GM19239 (cell line): ENCODE measurements around the gene UBXN1.
"Not testable (repeated sequence)": the region's sequence is repeated elsewhere in the genome, so short reads cannot be mapped to it uniquely, and the experiment has no call there.

Source experiments
- DNase-seq: peaks from one replicate; pipeline ENCODE4 v3.0.0; 2011; ENCODE audit warnings: low spot score; ENCODE audit not compliant: insufficient read length
- FAIRE-seq: peaks from 2 replicates; lab custom pipeline; 2011; peaks lifted over from hg19 to GRCh38; lab: Jason Lieb, UNC

The UBXN1 gene

GRCh38 chr11:62677156-62677555, 1.7 kb downstream of the UBXN1 start:
- DNase-seq, result no peak
- FAIRE-seq, result no peak

- DNase-seq (no peak), FAIRE-seq (no peak)
Measured at GRCh38 chr11:62676698-62677097, 2.2 kb downstream of the UBXN1 start.

- DNase-seq, FAIRE-seq: not testable (repeated sequence)
Measured at GRCh38 chr11:62675415-62675814, 3.5 kb downstream of the UBXN1 start.

GRCh38 chr11:62673196-62673525, 5.7 kb downstream of the UBXN1 start:
- FAIRE-seq (no peak), DNase-seq (no peak)

- FAIRE-seq (peak; percentile 76), DNase-seq (peak; percentile 75)
Measured at GRCh38 chr11:62671608-62672389, 7.1 kb downstream of the UBXN1 start, which contains the start of the genes LBHD1 and UQCC3. LBHD1 (minus strand) TSS chr11:62672267; CDS start chr11:62670031, 2,236 bp downstream. UQCC3 (plus strand) TSS chr11:62671673; CDS start chr11:62671746, 73 bp downstream.

- FAIRE-seq, result no peak
- DNase-seq, result no peak
Measured at GRCh38 chr11:62671236-62671607, 7.7 kb downstream of the UBXN1 start.

- FAIRE-seq, result no peak
- DNase-seq, result no peak
Measured at GRCh38 chr11:62669420-62670161, 9.3 kb downstream of the UBXN1 start.

- no peak for FAIRE-seq
Measured at GRCh38 chr11:62667460-62667859, 11.4 kb downstream of the UBXN1 start.

GRCh38 chr11:62666259-62666926, 12.5 kb downstream of the UBXN1 start:
- no peak for DNase-seq
- no peak for FAIRE-seq

More at GRCh38 chr11:62667460-62667859, 11.4 kb downstream of the UBXN1 start:
- DNase-seq, result no peak

- no peak for FAIRE-seq
Measured at GRCh38 chr11:62665599-62666258, 13.1 kb downstream of the UBXN1 start.

GRCh38 chr11:62665075-62665598, 13.7 kb downstream of the UBXN1 start, which contains the start of the genes C11orf98 and CSKMT:
C11orf98 (minus strand) TSS chr11:62665210; CDS start chr11:62665169, 41 bp downstream.
CSKMT (plus strand) TSS chr11:62665312; CDS start chr11:62665880, 568 bp downstream.
- FAIRE-seq (peak; percentile 74), DNase-seq (peak; percentile 85)

More at GRCh38 chr11:62665599-62666258, 13.1 kb downstream of the UBXN1 start:
- DNase-seq, result no peak

GRCh38 chr11:62664405-62665074, 14.3 kb downstream of the UBXN1 start:
- DNase-seq (peak; percentile 65), FAIRE-seq (peak; percentile 35)

- no peak for DNase-seq
- FAIRE-seq, result no peak
Measured at GRCh38 chr11:62656796-62657429, 22.0 kb downstream of the UBXN1 start.

- FAIRE-seq (no peak), DNase-seq (no peak)
Measured at GRCh38 chr11:62654297-62654696, 24.6 kb downstream of the UBXN1 start.

- DNase-seq (no peak), FAIRE-seq (peak; percentile 84)
Measured at GRCh38 chr11:62652161-62653006, 26.5 kb downstream of the UBXN1 start.

GRCh38 chr11:62650283-62650682, 28.6 kb downstream of the UBXN1 start:
- not testable (repeated sequence) for FAIRE-seq, DNase-seq

- FAIRE-seq (no peak), DNase-seq (no peak)
Measured at GRCh38 chr11:62649486-62649885, 29.4 kb downstream of the UBXN1 start.

GRCh38 chr11:62648967-62649364, 29.9 kb downstream of the UBXN1 start:
- no peak for FAIRE-seq
- DNase-seq, result no peak
